HepG2 (cell line): ENCODE results near the gene SARS2. TPM values are rescaled to one million over a fixed set of nuclear protein-coding genes. Genes with fewer than 3 reads are reported as not detected.

Source experiments
- EED ChIP-seq: sonication (generic); formaldehyde crosslinking; IDR thresholded peaks from 2 replicates; pipeline ENCODE4 v1.5.0; 2020; ENCODE audit warnings: mild to moderate bottlenecking, missing genetic modification reagents
- ELF3 ChIP-seq: IDR thresholded peaks from 2 replicates; pipeline ENCODE4 v1.6.1; 2016; ENCODE audit warnings: missing genetic modification reagents, missing compliant biosample characterization
- KLF9 ChIP-seq: IDR thresholded peaks from 2 replicates; pipeline ENCODE4 v1.6.1; 2016; ENCODE audit warnings: low read depth
- SOX6 ChIP-seq, 2 experiments: fragments of 450-650 bp in 1 of 2; sonication (generic) in 1 of 2; formaldehyde crosslinking in 1 of 2; IDR thresholded peaks; 2 replicates each; pipeline versions ENCODE4 v1.4.0 to v1.6.1; 2017 to 2020; ENCODE audit warnings: antibody characterized with exemption in 1 of 2, mild to moderate bottlenecking in 1 of 2, missing genetic modification reagents in 1 of 2
- ZNF83 ChIP-seq: sonication (generic); formaldehyde crosslinking; IDR thresholded peaks from 2 replicates; pipeline ENCODE4 v1.4.0; 2020; ENCODE audit warnings: missing genetic modification reagents, mild to moderate bottlenecking, borderline replicate concordance
- ZUFSP ChIP-seq: sonication (generic); formaldehyde crosslinking; IDR thresholded peaks from 2 replicates; pipeline ENCODE4 v1.9.0; 2021; ENCODE audit warnings: missing genetic modification reagents, mild to moderate bottlenecking, borderline replicate concordance
- polyA plus RNA-seq, 8 experiments: library from polyadenylated mRNA; depleted of rRNA in 3 of 8; stranded (reverse) in 7 of 8; unstranded in 1 of 8; fragments of >200 nt; fragmentation: Illumina TruSeq in 4 of 8; extraction: Trizol in 4 of 8; gene quantifications; 2 replicates each; pipeline versions ENCODE4 v1.2.1 to v1.2.3, GENCODE V29; 2011 to 2016; ENCODE audit warnings: low read depth in 4 of 8, missing spikeins in 1 of 8, mixed read lengths in 1 of 8; ENCODE audit not compliant: insufficient read depth in 1 of 8
- total RNA-seq, 5 experiments: library from RNA; depleted of rRNA; stranded (reverse); fragments of >200 nt; fragmentation: Illumina TruSeq; extraction: Trizol; gene quantifications; 2 replicates each; pipeline ENCODE4 v1.2.3, GENCODE V29; 2016; ENCODE audit warnings: low read depth in 1 of 5
- TF ChIP-seq, protein P1 (sequence below): IDR thresholded peaks from 2 replicates; pipeline ENCODE4 v1.4.0; 2020; ENCODE audit warnings: mild to moderate bottlenecking, missing genetic modification reagents

SARS2 gene
- total and polyA plus RNA-seq, 2 of the 13 experiments (the other 11 are each of a cell fraction or from before 2014, with no cell fraction given), result 40.0 to 48.6 TPM

- TF ChIP-seq ZUFSP (CRISPR knock-in tag) (no peak), ZNF83 (CRISPR knock-in tag) (peak; percentile 59; the same call in 1 of the 2 replicates), EED (CRISPR knock-in tag) (0 out of 2 replicates have a peak, but pooled peaks have one; percentile 17), ELF3 (peak; percentile 67), KLF9 (CRISPR knock-in tag) (0 out of 2 replicates have a peak, but pooled peaks have one; percentile 30), SOX6 (IDR thresholded peaks at IDR 0.05) (no peak), SOX6 (CRISPR knock-in tag; IDR thresholded peaks at IDR 0.05) (peak; percentile 56)
- TF ChIP-seq, protein P1, sequence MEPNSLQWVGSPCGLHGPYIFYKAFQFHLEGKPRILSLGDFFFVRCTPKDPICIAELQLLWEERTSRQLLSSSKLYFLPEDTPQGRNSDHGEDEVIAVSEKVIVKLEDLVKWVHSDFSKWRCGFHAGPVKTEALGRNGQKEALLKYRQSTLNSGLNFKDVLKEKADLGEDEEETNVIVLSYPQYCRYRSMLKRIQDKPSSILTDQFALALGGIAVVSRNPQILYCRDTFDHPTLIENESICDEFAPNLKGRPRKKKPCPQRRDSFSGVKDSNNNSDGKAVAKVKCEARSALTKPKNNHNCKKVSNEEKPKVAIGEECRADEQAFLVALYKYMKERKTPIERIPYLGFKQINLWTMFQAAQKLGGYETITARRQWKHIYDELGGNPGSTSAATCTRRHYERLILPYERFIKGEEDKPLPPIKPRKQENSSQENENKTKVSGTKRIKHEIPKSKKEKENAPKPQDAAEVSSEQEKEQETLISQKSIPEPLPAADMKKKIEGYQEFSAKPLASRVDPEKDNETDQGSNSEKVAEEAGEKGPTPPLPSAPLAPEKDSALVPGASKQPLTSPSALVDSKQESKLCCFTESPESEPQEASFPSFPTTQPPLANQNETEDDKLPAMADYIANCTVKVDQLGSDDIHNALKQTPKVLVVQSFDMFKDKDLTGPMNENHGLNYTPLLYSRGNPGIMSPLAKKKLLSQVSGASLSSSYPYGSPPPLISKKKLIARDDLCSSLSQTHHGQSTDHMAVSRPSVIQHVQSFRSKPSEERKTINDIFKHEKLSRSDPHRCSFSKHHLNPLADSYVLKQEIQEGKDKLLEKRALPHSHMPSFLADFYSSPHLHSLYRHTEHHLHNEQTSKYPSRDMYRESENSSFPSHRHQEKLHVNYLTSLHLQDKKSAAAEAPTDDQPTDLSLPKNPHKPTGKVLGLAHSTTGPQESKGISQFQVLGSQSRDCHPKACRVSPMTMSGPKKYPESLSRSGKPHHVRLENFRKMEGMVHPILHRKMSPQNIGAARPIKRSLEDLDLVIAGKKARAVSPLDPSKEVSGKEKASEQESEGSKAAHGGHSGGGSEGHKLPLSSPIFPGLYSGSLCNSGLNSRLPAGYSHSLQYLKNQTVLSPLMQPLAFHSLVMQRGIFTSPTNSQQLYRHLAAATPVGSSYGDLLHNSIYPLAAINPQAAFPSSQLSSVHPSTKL (CRISPR knock-in tag), result peak; percentile 39; the same call in 1 of the 2 replicates
- TF ChIP-seq, all 625 proteins: peak for 176
Observed at GRCh38 chr19:38929929-38930775, at the start of gene SARS2 (continued).
